PC-9 (cell line): Measurements from ENCODE around the gene HS3ST6.

Source experiments
- EZH2 ChIP-seq: fragments of 200-600 bp; sonication (generic); IDR thresholded peaks from 2 replicates; pipeline ENCODE4 v1.8.0; 2017; ENCODE audit warnings: antibody characterized with exemption, low read depth
- TF ChIP-seq, protein P1 (sequence below): fragments of 200-600 bp; sonication (generic); conservative IDR thresholded peaks from 2 replicates; pipeline ENCODE4 v1.6.1; 2017; ENCODE audit warnings: mixed run types, antibody characterized with exemption, mild to moderate bottlenecking, moderate library complexity

DNA sequence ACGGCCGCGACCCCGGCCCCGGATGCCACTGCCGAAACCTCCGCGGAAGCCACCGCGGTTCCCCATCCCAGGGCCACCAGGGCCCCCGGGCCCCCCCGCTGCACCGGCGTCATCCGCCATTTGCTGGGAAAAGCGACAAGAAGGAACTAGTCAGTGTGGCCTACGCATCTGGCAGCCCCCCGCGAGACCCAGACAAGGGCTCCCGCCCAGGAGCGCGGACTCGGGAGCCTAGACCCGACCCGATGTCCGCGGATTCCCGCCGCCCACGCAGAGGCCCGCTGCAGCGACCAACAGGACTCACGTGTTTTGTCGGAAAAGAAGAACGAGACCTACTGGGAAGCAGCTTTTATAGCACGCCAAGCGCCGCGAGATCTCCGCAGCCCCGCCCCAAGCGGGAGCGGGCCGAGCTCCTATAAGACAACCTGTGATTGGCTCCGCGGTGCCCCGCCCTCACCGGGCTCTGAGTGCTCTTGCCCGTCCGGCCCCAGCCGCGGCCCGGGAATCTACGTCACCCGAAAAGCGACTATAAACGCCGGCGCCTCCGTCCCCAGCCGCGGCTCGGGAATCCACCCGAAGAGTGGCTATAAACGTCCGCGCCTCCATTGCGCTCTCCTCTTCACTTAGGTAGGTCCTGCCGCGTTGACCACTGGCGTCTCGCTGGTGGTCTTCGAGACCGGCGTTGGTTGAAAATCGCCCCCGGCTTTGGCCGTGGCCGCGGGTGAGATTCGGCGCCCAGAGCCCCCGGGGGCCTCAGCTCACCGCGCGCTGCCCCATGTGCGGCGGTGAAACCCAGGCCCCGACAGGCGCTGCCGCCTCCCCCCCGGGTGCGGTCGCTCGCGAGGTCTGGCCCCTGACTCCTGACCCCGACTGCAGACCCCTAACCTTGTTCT is 46.5 kb upstream of the HS3ST6 start, which contains the start of gene RPS2:
- TF ChIP-seq, protein P1, sequence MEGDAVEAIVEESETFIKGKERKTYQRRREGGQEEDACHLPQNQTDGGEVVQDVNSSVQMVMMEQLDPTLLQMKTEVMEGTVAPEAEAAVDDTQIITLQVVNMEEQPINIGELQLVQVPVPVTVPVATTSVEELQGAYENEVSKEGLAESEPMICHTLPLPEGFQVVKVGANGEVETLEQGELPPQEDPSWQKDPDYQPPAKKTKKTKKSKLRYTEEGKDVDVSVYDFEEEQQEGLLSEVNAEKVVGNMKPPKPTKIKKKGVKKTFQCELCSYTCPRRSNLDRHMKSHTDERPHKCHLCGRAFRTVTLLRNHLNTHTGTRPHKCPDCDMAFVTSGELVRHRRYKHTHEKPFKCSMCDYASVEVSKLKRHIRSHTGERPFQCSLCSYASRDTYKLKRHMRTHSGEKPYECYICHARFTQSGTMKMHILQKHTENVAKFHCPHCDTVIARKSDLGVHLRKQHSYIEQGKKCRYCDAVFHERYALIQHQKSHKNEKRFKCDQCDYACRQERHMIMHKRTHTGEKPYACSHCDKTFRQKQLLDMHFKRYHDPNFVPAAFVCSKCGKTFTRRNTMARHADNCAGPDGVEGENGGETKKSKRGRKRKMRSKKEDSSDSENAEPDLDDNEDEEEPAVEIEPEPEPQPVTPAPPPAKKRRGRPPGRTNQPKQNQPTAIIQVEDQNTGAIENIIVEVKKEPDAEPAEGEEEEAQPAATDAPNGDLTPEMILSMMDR: no peak
- no peak for TF ChIP-seq EZH2
